ENCODE results near the gene ZNF521. TPM values are rescaled to one million over a fixed set of nuclear protein-coding genes. Genes with fewer than 3 reads are reported as not detected.
"Not testable (repeated sequence)": the region's sequence is repeated elsewhere in the genome, so short reads cannot be mapped to it uniquely, and the experiment has no call there.

ZNF521 gene
- total and polyA plus RNA-seq, 2 donors (not counting 3 experiments of a cell fraction or from before 2014, with no cell fraction given), result 111 to 168 TPM

- Histone ChIP-seq H4K20me1 (replicated peaks; ENCODE audit: control insufficient read depth, extremely low read depth, insufficient read depth, low read length) (no peaks in the 10 kb centered on the region), H3K4me3 (replicated peaks in 1 of 3; ENCODE audit: insufficient read depth in 1 of 3, low read depth in 1 of 3, low read length in 3 of 3) (no peak overlapping the region), H3K27ac (ENCODE audit: insufficient read depth, low read depth, low read length) (no peak overlapping the region), H3K9ac (replicated peaks; ENCODE audit: extremely low read depth, insufficient read depth, low read length) (no peak overlapping the region), H3K4me2 (ENCODE audit: insufficient read depth, low read length) (no peak overlapping the region), H3K79me2 (ENCODE audit: control insufficient read depth, insufficient read depth, low read length) (no peaks in the 10 kb centered on the region), H3K9me1 (replicated peaks; ENCODE audit: control insufficient read depth, extremely low read depth, insufficient read depth, low read length) (no peaks in the 10 kb centered on the region), H3K36me3 (ENCODE audit: control insufficient read depth in 2 of 2, extremely low read depth in 1 of 2, insufficient read depth in 2 of 2, low read length in 2 of 2) (no peaks in the 10 kb centered on the region), H3K9me3 (replicated peaks; ENCODE audit: control insufficient read depth, insufficient read depth, low read length) (no peaks in the 10 kb centered on the region), H3K4me1 (ENCODE audit: control insufficient read depth, extremely low read depth, insufficient read depth, low read length) (no peaks in the 10 kb centered on the region), H3K27me3 (ENCODE audit: control insufficient read depth in 2 of 2, insufficient read depth in 2 of 2, low read length in 2 of 2) (no peaks in the 10 kb centered on the region), H2AFZ (ENCODE audit: low read depth, low read length) (no peak overlapping the region)
- intact Hi-C loops (cut with micrococcal nuclease), result no loop called here
- no TSS peak for BruUV-seq (replicated peaks)
- TF ChIP-seq MYC (IDR thresholded peaks at IDR 0.05; ENCODE audit: low read depth, low read length) (no peak), GATA2 (IDR thresholded peaks at IDR 0.05; ENCODE audit: insufficient read depth, insufficient read length, low read depth, low read length) (no peak), POLR2A (IDR thresholded peaks at IDR 0.05; ENCODE audit: low read depth, low read length) (no peak), FOS (IDR thresholded peaks at IDR 0.05; ENCODE audit: borderline replicate concordance, insufficient read depth, low read length) (no peak), MAX (IDR thresholded peaks at IDR 0.05; ENCODE audit: insufficient read depth, insufficient read length) (no peak), JUN (IDR thresholded peaks at IDR 0.05; ENCODE audit: borderline replicate concordance, insufficient read depth, insufficient read length, low read depth) (no peak), POLR2AphosphoS5 (IDR thresholded peaks at IDR 0.05; ENCODE audit: insufficient read depth, low read depth, low read length) (no peak), CTCF (IDR thresholded peaks at IDR 0.05; ENCODE audit: extremely low read depth in 1 of 2, insufficient read depth in 1 of 2, low read depth in 1 of 2, low read length in 2 of 2) (no peak), EZH2 (IDR thresholded peaks at IDR 0.05; ENCODE audit: borderline replicate concordance, low read depth, low read length, severe bottlenecking) (no peak)
- no peak for DNase-seq (ENCODE audit: low read depth, low spot score)
- POLR2A ChIA-PET, result no interaction called here
- CTCF ChIA-PET, result no interaction called here
- no peak for FAIRE-seq
- dilution Hi-C loops (cut with MboI; ENCODE audit: extremely low pct_ligation_motif_present, low sequenced_read_pairs), result no loop called here
Observed at GRCh38 chr18:25033747-25034471, 318.1 kb downstream of the ZNF521 start.

- POLR2A ChIA-PET; BruUV-seq (replicated peaks); H3K4me2 ChIP-seq (ENCODE audit: insufficient read depth, low read length); H3K79me2 ChIP-seq (ENCODE audit: control insufficient read depth, insufficient read depth, low read length); H3K9ac ChIP-seq (replicated peaks; ENCODE audit: extremely low read depth, insufficient read depth, low read length); CTCF ChIA-PET; H3K4me3 ChIP-seq (replicated peaks in 1 of 3; ENCODE audit: insufficient read depth in 1 of 3, low read depth in 1 of 3, low read length in 3 of 3); dilution Hi-C loops (cut with MboI; ENCODE audit: extremely low pct_ligation_motif_present, low sequenced_read_pairs); FAIRE-seq; H2AFZ ChIP-seq (ENCODE audit: low read depth, low read length); H3K36me3 ChIP-seq (ENCODE audit: control insufficient read depth in 2 of 2, extremely low read depth in 1 of 2, insufficient read depth in 2 of 2, low read length in 2 of 2); H3K27me3 ChIP-seq (ENCODE audit: control insufficient read depth in 2 of 2, insufficient read depth in 2 of 2, low read length in 2 of 2); H3K4me1 ChIP-seq (ENCODE audit: control insufficient read depth, extremely low read depth, insufficient read depth, low read length); H3K27ac ChIP-seq (ENCODE audit: insufficient read depth, low read depth, low read length); H3K9me3 ChIP-seq (replicated peaks; ENCODE audit: control insufficient read depth, insufficient read depth, low read length); intact Hi-C loops (cut with micrococcal nuclease); H3K9me1 ChIP-seq (replicated peaks; ENCODE audit: control insufficient read depth, extremely low read depth, insufficient read depth, low read length); H4K20me1 ChIP-seq (replicated peaks; ENCODE audit: control insufficient read depth, extremely low read depth, insufficient read depth, low read length); DNase-seq (ENCODE audit: low read depth, low spot score): not testable (repeated sequence)
Observed at GRCh38 chr18:25033175-25033574, 318.8 kb downstream of the ZNF521 start.

Measured in endothelial cell of umbilical vein (primary cell).